ENCODE measurements around the gene FLYWCH2.

FLYWCH2 gene

DNA sequence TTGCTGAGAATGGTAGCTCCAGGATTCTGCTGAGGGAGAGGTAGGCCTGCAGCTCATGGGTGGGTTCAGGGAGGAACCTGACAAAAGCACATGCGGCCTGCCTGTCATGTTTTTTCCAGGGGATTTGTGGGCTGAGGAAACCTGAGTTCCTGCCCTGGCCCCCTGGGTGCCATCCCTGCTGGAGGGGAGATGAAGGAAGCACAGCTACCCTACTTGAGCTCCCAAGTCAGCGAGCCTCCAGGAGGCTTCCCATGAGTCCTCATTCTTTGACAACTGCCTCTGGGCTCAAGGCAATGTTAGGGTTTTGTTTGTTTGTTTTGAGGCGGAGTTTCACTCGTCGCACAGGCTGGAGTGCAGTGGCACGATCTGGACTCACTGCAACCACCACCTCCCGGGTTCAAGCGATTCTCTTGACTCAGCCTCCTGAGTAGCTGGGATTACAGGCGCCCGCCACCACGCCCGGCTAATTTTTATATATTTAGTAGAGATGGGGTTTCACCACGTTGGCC, 16.6 kb downstream of the FLYWCH2 start:
- no peak overlapping the region for H3K27ac ChIP-seq (ENCODE audit: low read depth, low read length)
- no CpG with 5 or more reads among the region's 13 CpGs for WGBS (ENCODE audit: extremely low coverage, insufficient coverage, low lambda C conversion rate)
- no peaks in the 10 kb centered on the region for H3K4me1 ChIP-seq (ENCODE audit: control insufficient read depth, low read depth, low read length)

DNA sequence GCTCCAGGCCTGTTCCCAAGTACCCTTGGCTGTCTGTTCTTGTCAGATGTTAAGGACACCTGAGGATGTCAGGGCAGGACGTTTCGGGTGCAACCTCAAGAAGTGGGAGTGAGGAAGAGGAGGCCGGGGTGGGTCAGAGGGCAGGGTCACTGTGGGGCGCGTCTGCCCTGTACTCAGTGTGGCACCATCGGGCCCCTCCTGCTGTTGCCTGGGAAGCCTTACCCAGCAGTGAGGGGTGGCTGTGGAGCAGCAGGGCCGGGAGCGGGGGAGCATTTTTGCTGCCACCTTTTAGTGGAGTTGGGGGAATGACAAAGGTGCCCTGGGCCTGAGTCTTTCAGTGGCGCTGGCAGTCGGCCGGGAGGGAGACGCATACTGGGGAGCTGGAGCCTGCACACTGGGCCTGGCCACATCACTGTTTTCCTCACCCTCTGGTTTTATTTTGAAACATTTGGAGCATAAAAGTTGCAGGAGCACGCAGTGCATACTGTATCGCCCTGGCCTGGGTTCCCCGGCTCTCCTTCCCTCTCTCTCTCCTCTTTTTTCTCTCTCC, 17.6 kb downstream of the FLYWCH2 start:
- Histone ChIP-seq H3K27me3 (ENCODE audit: insufficient read depth, low read length, poor library complexity) (no peaks in the 10 kb centered on the region), H3K23ac (ENCODE audit: low read length) (no peak overlapping the region)
- no peak for DNase-seq

More for the DNA sequence above, 16.6 kb downstream of the FLYWCH2 start:
- no peak overlapping the region for H3K56ac ChIP-seq (ENCODE audit: low read length)
- H3K4me2 ChIP-seq (ENCODE audit: low read length) = no peak overlapping the region
- H3K9ac ChIP-seq (ENCODE audit: low read length) = no peak overlapping the region
- no peak overlapping the region for H4K5ac ChIP-seq (ENCODE audit: low read length)
- H3K79me1 ChIP-seq (ENCODE audit: low read length) = no peaks in the 10 kb centered on the region
- H3K18ac ChIP-seq (ENCODE audit: low read length) = no peak overlapping the region
- H3K27me3 ChIP-seq (ENCODE audit: insufficient read depth, low read length, poor library complexity) = no peaks in the 10 kb centered on the region
- no peak overlapping the region for H3K4me3 ChIP-seq (ENCODE audit: low read length)
- H2BK5ac ChIP-seq (ENCODE audit: low read length) = no peak overlapping the region
- H2BK120ac ChIP-seq (ENCODE audit: low read depth, low read length) = no peak overlapping the region
- H3K4ac ChIP-seq (ENCODE audit: low read depth, low read length) = no peak overlapping the region
- H3K23ac ChIP-seq (ENCODE audit: low read length) = no peak overlapping the region
- DNase-seq = no peak
- no peaks in the 10 kb centered on the region for H3K79me2 ChIP-seq (ENCODE audit: control insufficient read depth, insufficient read depth, low read length)
- no peaks in the 10 kb centered on the region for H3K36me3 ChIP-seq (ENCODE audit: control insufficient read depth, insufficient read depth, low read length)
- no peak overlapping the region for H2AK5ac ChIP-seq (ENCODE audit: low read length)
- no peak overlapping the region for H2BK15ac ChIP-seq (replicated peaks; ENCODE audit: low read depth)
- H4K8ac ChIP-seq (ENCODE audit: low read depth, low read length) = no peak overlapping the region

DNA sequence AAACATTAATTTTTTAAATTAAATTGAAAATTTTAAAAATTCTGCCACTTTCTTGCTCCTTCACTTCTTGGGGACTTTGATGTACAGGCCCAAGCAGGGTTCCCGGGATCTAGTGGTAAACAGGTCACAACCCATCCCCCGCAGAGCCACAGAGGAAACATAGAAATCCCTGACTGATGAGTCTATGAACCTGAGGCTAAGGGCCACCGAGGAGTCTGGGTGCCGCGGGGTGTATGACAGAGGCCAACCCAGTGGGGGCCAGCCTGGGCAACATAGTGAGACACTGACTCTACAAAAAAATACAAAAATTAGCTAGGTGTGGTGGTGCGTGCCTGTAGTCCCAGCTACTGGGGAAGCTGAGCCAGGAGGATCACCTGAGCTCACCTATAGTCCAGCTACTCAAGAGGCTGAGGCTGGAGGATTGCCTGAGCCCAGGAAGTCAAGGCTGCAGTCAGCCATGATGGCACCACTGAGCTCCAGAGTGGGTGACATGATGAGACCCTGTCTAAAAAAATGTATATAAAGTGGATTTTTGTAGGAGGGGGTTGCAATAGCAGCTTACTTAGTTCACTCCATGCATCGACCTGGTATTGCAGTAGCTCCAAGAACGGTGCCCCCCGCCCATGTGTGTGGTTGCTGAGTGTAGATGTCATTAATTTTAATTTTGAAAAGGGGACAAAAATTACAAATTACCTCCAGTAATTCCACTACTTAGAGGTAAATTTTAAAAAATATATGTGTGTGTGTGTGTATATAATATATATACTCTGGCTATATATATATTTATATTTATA, 19.5 kb downstream of the FLYWCH2 start:
- no peak overlapping the region for H2BK15ac ChIP-seq (replicated peaks; ENCODE audit: low read depth)
- H3K79me2 ChIP-seq (ENCODE audit: control insufficient read depth, insufficient read depth, low read length) = no peaks in the 10 kb centered on the region
- no CpG with 5 or more reads among the region's 9 CpGs for WGBS (ENCODE audit: extremely low coverage, insufficient coverage, low lambda C conversion rate)
- no peak overlapping the region for H3K18ac ChIP-seq (ENCODE audit: low read length)
- no peak overlapping the region for H4K8ac ChIP-seq (ENCODE audit: low read depth, low read length)
- H3K23ac ChIP-seq (ENCODE audit: low read length) = no peak overlapping the region
- no peak overlapping the region for H2BK120ac ChIP-seq (ENCODE audit: low read depth, low read length)
- H2AK5ac ChIP-seq (ENCODE audit: low read length) = no peak overlapping the region
- DNase-seq = no peak
- H3K4me3 ChIP-seq (ENCODE audit: low read length) = no peak overlapping the region
- H3K36me3 ChIP-seq (ENCODE audit: control insufficient read depth, insufficient read depth, low read length) = no peaks in the 10 kb centered on the region
- no peak overlapping the region for H2BK5ac ChIP-seq (ENCODE audit: low read length)
- H3K9ac ChIP-seq (ENCODE audit: low read length) = no peak overlapping the region
- no peak overlapping the region for H3K27ac ChIP-seq (ENCODE audit: low read depth, low read length)
- no peaks in the 10 kb centered on the region for H3K27me3 ChIP-seq (ENCODE audit: insufficient read depth, low read length, poor library complexity)
- H3K4ac ChIP-seq (ENCODE audit: low read depth, low read length) = no peak overlapping the region
- no peak overlapping the region for H3K56ac ChIP-seq (ENCODE audit: low read length)
- H3K4me1 ChIP-seq (ENCODE audit: control insufficient read depth, low read depth, low read length) = no peaks in the 10 kb centered on the region
- no peak overlapping the region for H4K5ac ChIP-seq (ENCODE audit: low read length)
- no peaks in the 10 kb centered on the region for H3K79me1 ChIP-seq (ENCODE audit: low read length)
- H3K4me2 ChIP-seq (ENCODE audit: low read length) = no peak overlapping the region

More for the DNA sequence above, 17.6 kb downstream of the FLYWCH2 start:
- Histone ChIP-seq H3K9ac (ENCODE audit: low read length) (no peak overlapping the region), H4K8ac (ENCODE audit: low read depth, low read length) (no peak overlapping the region), H3K18ac (ENCODE audit: low read length) (no peak overlapping the region), H3K4me1 (ENCODE audit: control insufficient read depth, low read depth, low read length) (no peaks in the 10 kb centered on the region), H3K4me2 (ENCODE audit: low read length) (no peak overlapping the region), H3K36me3 (ENCODE audit: control insufficient read depth, insufficient read depth, low read length) (no peaks in the 10 kb centered on the region), H2BK5ac (ENCODE audit: low read length) (no peak overlapping the region), H3K79me2 (ENCODE audit: control insufficient read depth, insufficient read depth, low read length) (no peaks in the 10 kb centered on the region), H4K5ac (ENCODE audit: low read length) (no peak overlapping the region), H3K27ac (ENCODE audit: low read depth, low read length) (no peak overlapping the region), H3K56ac (ENCODE audit: low read length) (no peak overlapping the region), H3K4me3 (ENCODE audit: low read length) (no peak overlapping the region), H3K4ac (ENCODE audit: low read depth, low read length) (no peak overlapping the region), H2AK5ac (ENCODE audit: low read length) (no peak overlapping the region), H3K79me1 (ENCODE audit: low read length) (no peaks in the 10 kb centered on the region), H2BK15ac (replicated peaks; ENCODE audit: low read depth) (no peak overlapping the region), H2BK120ac (ENCODE audit: low read depth, low read length) (no peak overlapping the region)
- WGBS (ENCODE audit: extremely low coverage, insufficient coverage, low lambda C conversion rate) = no CpG with 5 or more reads among the region's 15 CpGs

DNA sequence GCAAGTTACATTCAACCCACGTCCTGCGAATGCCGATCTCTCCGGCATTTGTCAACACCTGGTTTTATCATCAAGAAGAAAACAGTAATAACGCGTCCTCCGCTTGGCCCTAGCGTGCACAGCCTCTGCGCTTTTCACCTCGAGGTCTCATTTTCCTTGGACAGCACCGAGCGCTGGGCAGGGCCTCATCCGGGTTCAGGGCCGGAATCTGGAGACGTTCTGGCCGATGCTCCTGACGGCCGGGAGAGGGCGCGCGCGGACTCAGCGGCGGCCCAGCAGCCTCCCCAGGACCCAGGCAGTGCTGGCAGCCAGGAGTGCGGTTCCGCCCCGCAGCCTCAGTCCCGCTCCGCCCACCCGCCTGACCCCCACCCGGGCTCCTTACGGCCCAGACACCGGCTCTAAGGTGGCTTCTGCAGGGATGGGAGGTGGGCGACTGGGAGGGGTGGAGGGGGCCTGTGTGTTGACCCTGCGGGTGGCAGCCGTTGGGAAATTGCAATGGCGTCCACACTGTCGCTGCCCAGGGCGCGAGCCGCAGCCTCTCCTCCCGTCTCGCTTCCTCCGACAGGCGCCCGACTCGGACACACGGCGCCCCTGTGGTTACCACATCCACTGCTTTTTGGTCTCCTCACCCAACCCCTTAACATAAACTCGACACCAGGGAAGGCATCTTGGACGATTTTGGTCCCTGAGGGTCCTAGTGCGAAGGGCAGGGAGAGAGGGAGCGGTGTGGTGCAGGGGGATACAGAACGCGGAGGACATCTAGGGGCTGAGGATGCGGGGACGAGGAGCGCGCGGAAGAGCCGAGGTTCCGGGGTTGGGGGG, 21.3 kb downstream of the FLYWCH2 start:
- no peaks in the 10 kb centered on the region for H3K4me1 ChIP-seq (ENCODE audit: control insufficient read depth, low read depth, low read length)
- H3K79me1 ChIP-seq (ENCODE audit: low read length) = no peaks in the 10 kb centered on the region
- peak overlapping the region; percentile 63 for H3K4ac ChIP-seq (ENCODE audit: low read depth, low read length)
- no peak overlapping the region for H2BK120ac ChIP-seq (ENCODE audit: low read depth, low read length)
- H3K23ac ChIP-seq (ENCODE audit: low read length) = peak overlapping the region; percentile 38
- no CpG with 5 or more reads among the region's 62 CpGs for WGBS (ENCODE audit: extremely low coverage, insufficient coverage, low lambda C conversion rate)
- peak overlapping the region; percentile 64 for H3K27ac ChIP-seq (ENCODE audit: low read depth, low read length)
- no peaks in the 10 kb centered on the region for H3K36me3 ChIP-seq (ENCODE audit: control insufficient read depth, insufficient read depth, low read length)
- no peak overlapping the region for H2AK5ac ChIP-seq (ENCODE audit: low read length)
- no peaks in the 10 kb centered on the region for H3K27me3 ChIP-seq (ENCODE audit: insufficient read depth, low read length, poor library complexity)
- H4K5ac ChIP-seq (ENCODE audit: low read length) = no peak overlapping the region
- peak; percentile 88 for DNase-seq
- H3K18ac ChIP-seq (ENCODE audit: low read length) = peak overlapping the region; percentile 28
- H3K79me2 ChIP-seq (ENCODE audit: control insufficient read depth, insufficient read depth, low read length) = no peaks in the 10 kb centered on the region
- peak overlapping the region; percentile 72 for H3K4me3 ChIP-seq (ENCODE audit: low read length)
- peak overlapping the region; percentile 85 for H3K9ac ChIP-seq (ENCODE audit: low read length)
- no peak overlapping the region for H2BK5ac ChIP-seq (ENCODE audit: low read length)
- peak overlapping the region; percentile 87 for H3K4me2 ChIP-seq (ENCODE audit: low read length)
- peak overlapping the region; percentile 88 for H3K56ac ChIP-seq (ENCODE audit: low read length)
- no peak overlapping the region for H2BK15ac ChIP-seq (replicated peaks; ENCODE audit: low read depth)
- no peak overlapping the region for H4K8ac ChIP-seq (ENCODE audit: low read depth, low read length)

DNA sequence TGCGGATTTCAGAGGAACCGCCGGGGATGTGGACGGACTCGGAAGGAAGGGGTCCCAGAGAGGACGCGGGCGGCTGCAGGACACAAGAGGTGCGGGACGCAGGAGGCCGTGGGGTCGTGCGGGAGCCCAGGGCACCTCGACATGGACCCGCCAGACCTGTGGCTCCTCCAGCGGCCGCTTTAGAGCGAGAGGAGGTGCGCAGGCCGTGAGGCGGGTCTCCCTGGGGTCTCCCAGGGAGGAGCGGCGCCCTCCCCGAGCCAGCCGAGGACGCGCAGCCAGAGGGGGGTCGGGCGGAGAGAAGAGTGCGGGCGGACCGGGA, 21.9 kb downstream of the FLYWCH2 start:
- Histone ChIP-seq H3K79me2 (ENCODE audit: control insufficient read depth, insufficient read depth, low read length) (no peaks in the 10 kb centered on the region), H3K56ac (ENCODE audit: low read length) (peak overlapping the region; percentile 88), H4K5ac (ENCODE audit: low read length) (no peak overlapping the region), H2BK15ac (replicated peaks; ENCODE audit: low read depth) (no peak overlapping the region), H3K18ac (ENCODE audit: low read length) (peak overlapping the region; percentile 19), H2BK5ac (ENCODE audit: low read length) (no peak overlapping the region), H3K4ac (ENCODE audit: low read depth, low read length) (peak overlapping the region; percentile 63), H4K8ac (ENCODE audit: low read depth, low read length) (no peak overlapping the region), H3K4me3 (ENCODE audit: low read length) (peak overlapping the region; percentile 72), H3K23ac (ENCODE audit: low read length) (peak overlapping the region; percentile 38), H2BK120ac (ENCODE audit: low read depth, low read length) (no peak overlapping the region), H3K36me3 (ENCODE audit: control insufficient read depth, insufficient read depth, low read length) (no peaks in the 10 kb centered on the region), H3K4me2 (ENCODE audit: low read length) (peak overlapping the region; percentile 87), H3K79me1 (ENCODE audit: low read length) (no peaks in the 10 kb centered on the region), H3K27ac (ENCODE audit: low read depth, low read length) (peak overlapping the region; percentile 64), H3K4me1 (ENCODE audit: control insufficient read depth, low read depth, low read length) (no peaks in the 10 kb centered on the region), H2AK5ac (ENCODE audit: low read length) (no peak overlapping the region), H3K9ac (ENCODE audit: low read length) (peak overlapping the region; percentile 85), H3K27me3 (ENCODE audit: insufficient read depth, low read length, poor library complexity) (no peaks in the 10 kb centered on the region)
- no CpG with 5 or more reads among the region's 32 CpGs for WGBS (ENCODE audit: extremely low coverage, insufficient coverage, low lambda C conversion rate)
- no peak for DNase-seq
